NOMO-1 treated with DMSO at 0.1 percent for 48 hours (cell line): ENCODE measurements around the gene HEG1.
"Not testable (repeated sequence)": the region's sequence is repeated elsewhere in the genome, so short reads cannot be mapped to it uniquely, and the experiment has no call there.

ENCODE experiments used
- DNase-seq: peaks from one replicate; lab custom pipeline; 2025; ENCODE audit not compliant: unreplicated experiment; lab: John Stamatoyannopoulos, UW

Gene HEG1

GRCh38 chr3:125055913-125056745, at the start of gene HEG1:
Gene HEG1 (minus strand): TSS chr3:125055997. CDS start chr3:125055890, 107 bp downstream.
- DNase-seq = peak; percentile 41

GRCh38 chr3:125105116-125105515, 49.3 kb upstream of the HEG1 start:
- DNase-seq = no peak

- no peak for DNase-seq
Observed at GRCh38 chr3:125104639-125105038, 48.8 kb upstream of the HEG1 start.

- DNase-seq = no peak
Observed at GRCh38 chr3:125103406-125103805, 47.6 kb upstream of the HEG1 start.

- no peak for DNase-seq
Observed at GRCh38 chr3:125102470-125102869, 46.7 kb upstream of the HEG1 start.

GRCh38 chr3:125098611-125099291, 43.0 kb upstream of the HEG1 start:
- DNase-seq = no peak

GRCh38 chr3:125090649-125091048, 34.9 kb upstream of the HEG1 start:
- no peak for DNase-seq

- DNase-seq = no peak
Observed at GRCh38 chr3:125087768-125088391, 32.1 kb upstream of the HEG1 start.

GRCh38 chr3:125085166-125085565, 29.4 kb upstream of the HEG1 start:
- no peak for DNase-seq

GRCh38 chr3:125083776-125084175, 28.0 kb upstream of the HEG1 start:
- DNase-seq = no peak

- DNase-seq = not testable (repeated sequence)
Observed at GRCh38 chr3:125082339-125082738, 26.5 kb upstream of the HEG1 start.

GRCh38 chr3:125080077-125080476, 24.3 kb upstream of the HEG1 start:
- DNase-seq = no peak

GRCh38 chr3:125079675-125080045, 23.9 kb upstream of the HEG1 start:
- DNase-seq = no peak

GRCh38 chr3:125078951-125079674, 23.3 kb upstream of the HEG1 start:
- peak; percentile 32 for DNase-seq

- no peak for DNase-seq
Observed at GRCh38 chr3:125077864-125078263, 22.1 kb upstream of the HEG1 start.

GRCh38 chr3:125076464-125076863, 20.7 kb upstream of the HEG1 start:
- DNase-seq = no peak

- no peak for DNase-seq
Observed at GRCh38 chr3:125075738-125076137, 19.9 kb upstream of the HEG1 start.

- DNase-seq = no peak
Observed at GRCh38 chr3:125073390-125073905, 17.7 kb upstream of the HEG1 start.

- DNase-seq = no peak
Observed at GRCh38 chr3:125072749-125073389, 17.1 kb upstream of the HEG1 start.

- no peak for DNase-seq
Observed at GRCh38 chr3:125072301-125072700, 16.5 kb upstream of the HEG1 start.
